Measurements from ENCODE around the gene GLI1.

Gene GLI1

DNA sequence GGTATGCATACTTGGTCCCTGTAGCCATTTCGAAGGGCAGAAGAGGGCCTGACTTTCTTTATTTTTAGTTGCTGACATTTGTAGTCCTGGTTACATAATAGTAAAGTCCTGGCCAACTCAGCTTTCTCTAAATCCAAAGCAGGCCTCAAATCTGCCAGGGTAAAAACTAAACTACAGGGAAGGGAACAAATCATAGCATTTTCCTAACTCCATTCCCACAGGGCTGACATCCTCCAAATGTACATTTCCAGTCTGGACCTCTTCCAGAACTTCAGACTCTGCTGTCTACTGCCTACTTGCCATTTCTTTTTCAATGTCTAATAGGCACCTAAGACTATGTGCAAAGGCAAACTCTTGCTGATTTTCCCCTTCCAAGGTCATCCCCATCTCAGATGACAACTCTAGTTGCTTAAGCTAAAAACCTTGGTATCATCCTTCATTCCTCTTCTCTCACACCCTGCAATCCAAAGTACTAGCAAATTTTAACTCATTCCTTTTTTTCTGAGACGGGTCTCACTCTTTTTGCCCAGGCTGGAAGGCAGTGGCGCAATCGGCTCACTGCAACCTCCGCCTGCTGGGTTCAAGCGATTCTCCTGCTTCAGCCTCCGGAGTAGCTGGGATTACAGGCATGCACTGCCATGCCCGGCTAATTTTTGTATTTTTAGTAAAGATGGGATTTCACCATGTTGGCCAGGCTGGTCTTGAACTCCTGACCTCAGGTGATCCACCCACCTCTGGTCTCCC lies 58.8 kb downstream of the GLI1 start:
- no peak for DNase-seq

DNA sequence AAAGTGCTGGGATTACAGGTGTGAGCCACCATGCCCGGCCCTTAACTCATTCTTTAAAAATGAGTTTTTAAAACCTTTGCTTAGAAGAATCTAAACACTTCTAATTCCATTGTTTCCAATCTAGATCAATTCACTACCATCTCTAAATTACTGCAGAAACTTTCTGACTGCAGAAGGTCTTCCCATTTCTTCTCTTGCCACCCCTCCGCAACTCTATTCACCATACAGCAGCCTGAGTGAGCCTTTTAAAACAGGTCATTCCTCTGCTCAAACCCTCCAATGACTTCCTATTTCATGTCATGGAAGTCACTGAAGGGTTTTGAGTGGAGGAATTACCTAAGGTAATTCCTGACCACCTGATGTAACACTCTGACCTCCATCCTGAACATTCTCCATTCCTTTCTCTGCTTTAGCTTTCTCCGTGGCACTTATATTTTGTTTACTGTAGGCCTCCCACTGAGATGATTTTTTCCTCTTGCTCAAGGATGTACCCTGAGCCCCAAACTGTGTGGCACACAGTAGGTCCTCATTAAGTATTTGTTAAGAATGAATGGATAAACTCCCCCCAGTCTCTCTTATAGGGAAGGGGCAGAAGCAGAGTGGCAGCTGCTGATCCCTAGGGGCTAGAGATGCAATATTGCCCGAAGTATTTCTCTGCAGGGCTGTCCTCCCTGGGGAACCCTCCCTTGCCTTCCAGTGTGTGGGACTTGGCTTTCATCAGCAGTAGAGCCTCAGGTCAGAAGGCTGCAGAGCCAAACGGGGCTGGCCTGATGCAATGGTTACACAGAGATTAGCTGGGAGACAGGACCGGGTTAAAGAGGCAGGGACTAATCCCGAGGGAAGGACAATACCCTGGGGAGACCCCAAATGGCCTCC lies 59.6 kb downstream of the GLI1 start:
- DNase-seq = no peak

DNA sequence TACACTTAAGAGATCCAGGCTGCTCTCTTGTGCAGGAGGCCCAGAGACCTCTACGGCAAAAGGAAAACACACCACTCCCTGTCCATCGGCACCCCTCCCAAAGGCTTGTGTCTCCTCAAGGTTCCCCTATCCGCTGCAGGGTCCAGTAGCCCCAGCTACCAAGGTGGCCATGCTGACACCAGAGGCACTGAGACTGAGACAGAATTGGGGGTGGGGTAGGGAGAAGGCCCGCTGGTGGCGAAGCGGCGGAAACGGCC lies 60.1 kb downstream of the GLI1 start:
- DNase-seq = peak in 9 of 56 donors; percentile 8 to 50 (median 23)

DNA sequence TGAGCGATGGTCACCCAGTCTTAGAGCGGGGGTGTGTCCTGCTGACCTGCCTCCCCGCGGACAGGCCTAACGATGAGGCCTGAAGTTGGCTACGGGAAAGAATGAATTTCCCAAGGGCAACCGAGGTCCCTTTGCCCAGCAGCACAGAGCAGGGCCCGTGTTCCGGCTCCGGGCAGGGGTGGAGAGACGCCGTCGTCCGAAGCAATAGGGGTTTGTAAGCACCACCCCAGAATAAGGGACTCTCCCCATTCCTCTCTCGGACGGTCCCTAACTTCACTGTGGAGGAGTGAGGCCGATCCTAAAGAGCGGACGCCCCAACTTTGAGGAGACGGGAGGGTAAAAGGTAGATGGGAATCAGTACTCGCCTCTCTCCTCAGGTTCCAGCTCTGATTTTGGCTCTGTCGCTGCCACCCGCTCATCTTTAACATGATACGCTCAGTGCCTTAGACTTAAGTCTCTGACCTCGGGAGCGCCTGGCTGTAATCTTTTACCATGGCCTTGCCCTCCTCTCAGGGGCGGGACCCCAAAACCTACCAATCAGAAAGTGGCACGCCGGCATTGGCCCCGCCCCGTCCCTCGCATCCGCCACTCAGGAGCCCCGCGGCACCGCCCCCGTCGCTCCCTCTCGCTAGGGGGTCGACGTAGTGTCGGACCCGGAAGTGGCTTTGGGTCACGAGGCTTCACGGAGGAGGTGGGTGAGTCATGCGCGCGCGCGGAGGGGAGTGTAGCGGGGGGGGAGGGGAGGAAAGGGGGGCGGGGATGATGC lies 60.7 kb downstream of the GLI1 start, which contains the start of gene DDIT3:
DDIT3 (minus strand) TSS at position 462 of the 766 bp plus-strand sequence. CDS start 3,108 bp downstream, outside the sequence.
- peak; percentile 75 to 100 (median 98) for DNase-seq

DNA sequence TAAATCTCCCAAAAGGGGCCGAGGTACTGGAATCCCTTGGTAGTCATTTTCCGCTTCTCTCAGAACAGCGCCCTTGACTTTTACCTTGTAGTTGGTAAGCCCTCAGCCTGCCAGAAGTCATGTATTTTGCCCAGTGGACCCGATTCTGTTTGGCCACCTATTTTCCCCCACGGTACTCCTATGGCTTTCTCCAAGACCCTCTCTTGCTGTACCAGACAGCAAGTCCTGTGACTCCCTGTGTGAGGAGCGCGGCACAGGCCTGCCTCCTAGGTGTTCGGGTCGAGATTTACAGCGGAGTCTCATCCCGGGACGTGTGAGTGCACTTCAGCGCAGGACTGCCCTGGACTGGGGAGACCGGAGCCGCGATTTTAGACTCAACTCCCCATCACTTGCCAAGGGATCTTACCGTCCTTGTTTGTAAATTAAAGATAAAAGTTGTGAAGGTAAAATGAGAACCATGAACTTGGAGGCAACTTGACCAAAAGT lies 62.0 kb downstream of the GLI1 start:
- DNase-seq = peak in 36 of 56 donors; percentile 7 to 63 (median 32)
